HepG2 (cell line): ENCODE measurements around the gene B4GALT5. TPM values are rescaled to one million over a fixed set of nuclear protein-coding genes. Genes with fewer than 3 reads are reported as not detected.

ENCODE experiments used
- ATAC-seq: fragments of 200-7000 bp; cut with Tn5 transposase; 3 replicates; pipeline ENCODE4 v1.9.1; 2020; ENCODE audit warnings: mild to moderate bottlenecking, moderate library complexity
- BruUV-seq: library from RNA; stranded (reverse); fragments of 400-500 nt; replicated peaks from 2 replicates; lab custom pipeline; 2021; lab: Mats Ljungman, UMichigan
- CTCF ChIA-PET: fragments of 300-600 bp; formaldehyde crosslinking; extraction: SDS; loops from one replicate; lab custom pipeline; 2021; ENCODE audit warnings: low total read pairs, inconsistent platforms, low intra/inter-chr PET ratio; lab: Yijun Ruan, JAX
- POLR2A ChIA-PET: fragments of 350-600 bp; sonication (Branson Sonifier 250); formaldehyde crosslinking; loops from one replicate; lab custom pipeline; 2020; ENCODE audit warnings: antibody characterized with exemption, inconsistent platforms; lab: Yijun Ruan, JAX
- DNase-seq: peaks from one replicate; pipeline ENCODE4 v3.0.0-alpha.2; 2015; ENCODE audit warnings: low spot score
- FAIRE-seq: peaks from 3 replicates; lab custom pipeline; 2011; peaks lifted over from hg19 to GRCh38; lab: Jason Lieb, UNC
- H2AFZ ChIP-seq: one replicate; pipeline ENCODE4 v1.6.1; 2011; ENCODE audit warnings: low read length, inconsistent platforms
- H3K27ac ChIP-seq: fragments of 300-600 bp; 3 replicates; pipeline ENCODE4 v1.8.0; 2011; ENCODE audit warnings: mixed run types, mild to moderate bottlenecking, mixed read lengths, low read length, inconsistent platforms; ENCODE audit not compliant: insufficient read depth; ENCODE audit errors: extremely low read length
- H3K27me3 ChIP-seq, 2 experiments: fragments of 200-600 bp in 1 of 2; 2 replicates in 1 of 2; 3 replicates in 1 of 2; pipeline versions ENCODE4 v1.6.0 to v1.8.0; 2011; ENCODE audit warnings: low read length in 2 of 2, mild to moderate bottlenecking in 2 of 2, moderate library complexity in 2 of 2, inconsistent platforms in 1 of 2; ENCODE audit not compliant: insufficient read depth in 2 of 2, control insufficient read depth in 1 of 2
- H3K36me3 ChIP-seq, 2 experiments: fragments of 200-600 bp in 1 of 2; replicated peaks in 1 of 2; 2 replicates in 1 of 2; 3 replicates in 1 of 2; pipeline versions ENCODE4 v1.5.1 to v1.8.0; 2011; ENCODE audit warnings: low read length in 2 of 2, inconsistent platforms in 1 of 2; ENCODE audit not compliant: insufficient read depth in 2 of 2, control insufficient read depth in 1 of 2
- H3K4me1 ChIP-seq: 2 replicates; pipeline ENCODE4 v1.5.1; 2012; ENCODE audit warnings: low read length, inconsistent platforms; ENCODE audit not compliant: insufficient read depth
- H3K4me2 ChIP-seq: 2 replicates; pipeline ENCODE4 v1.6.0; 2011; ENCODE audit warnings: low read depth, low read length, inconsistent platforms
- H3K4me3 ChIP-seq, 3 experiments: fragments of 200-600 bp in 1 of 3; sonication (generic), shearing (Covaris generic) in 1 of 3; replicated peaks in 1 of 3; 2 replicates each; pipeline ENCODE4 v1.5.1; 2011 to 2016; ENCODE audit warnings: low read length in 3 of 3, inconsistent platforms in 2 of 3, low read depth in 2 of 3, mild to moderate bottlenecking in 2 of 3, control low read depth in 1 of 3, mixed read lengths in 1 of 3; ENCODE audit not compliant: insufficient read depth in 1 of 3
- H3K79me2 ChIP-seq: one replicate; pipeline ENCODE4 v1.6.1; 2011; ENCODE audit warnings: low read length, inconsistent platforms; ENCODE audit not compliant: insufficient read depth
- H3K9ac ChIP-seq: 2 replicates; pipeline ENCODE4 v1.6.0; 2011; ENCODE audit warnings: mild to moderate bottlenecking, low read depth, low read length, inconsistent platforms; ENCODE audit not compliant: insufficient read depth
- H3K9me3 ChIP-seq: 2 replicates; pipeline ENCODE4 v1.5.1; 2012; ENCODE audit warnings: mild to moderate bottlenecking, low read length
- H4K20me1 ChIP-seq: 2 replicates; pipeline ENCODE4 v1.6.0; 2011; ENCODE audit warnings: inconsistent platforms, mild to moderate bottlenecking, low read length, moderate library complexity; ENCODE audit not compliant: insufficient read depth
- AGO2 ChIP-seq: fragments of 200-400 bp; formaldehyde crosslinking; optimal IDR thresholded peaks from 2 replicates; pipeline ENCODE3; 2017; ENCODE audit warnings: mild to moderate bottlenecking, low read depth, low read length, moderate library complexity
- ELF1 ChIP-seq: sonication (generic); formaldehyde crosslinking; IDR thresholded peaks from 2 replicates; pipeline ENCODE4 v1.4.0; 2020; ENCODE audit warnings: missing genetic modification reagents
- ERF ChIP-seq: IDR thresholded peaks from 2 replicates; pipeline ENCODE4 v1.6.1; 2018; ENCODE audit warnings: missing biosample characterization, missing genetic modification reagents
- PCBP1 ChIP-seq: fragments of 200-400 bp; formaldehyde crosslinking; IDR thresholded peaks from 2 replicates; pipeline ENCODE4 v1.6.1; 2017; ENCODE audit warnings: mild to moderate bottlenecking, low read depth, low read length, borderline replicate concordance
- RFXAP ChIP-seq: sonication (generic); formaldehyde crosslinking; IDR thresholded peaks from 2 replicates; pipeline ENCODE4 v1.4.0; 2020; ENCODE audit warnings: missing genetic modification reagents, borderline replicate concordance
- SP1 ChIP-seq, 2 experiments: fragments of 450-650 bp in 1 of 2; sonication (generic) in 1 of 2; formaldehyde crosslinking in 1 of 2; IDR thresholded peaks; 2 replicates each; pipeline versions ENCODE4 v1.4.0 to v1.6.1; 2016 to 2020; ENCODE audit warnings: missing genetic modification reagents in 1 of 2
- THAP8 ChIP-seq: sonication (generic); formaldehyde crosslinking; IDR thresholded peaks from 2 replicates; pipeline ENCODE4 v1.5.1; 2020; ENCODE audit warnings: missing genetic modification reagents, mild to moderate bottlenecking, borderline replicate concordance
- THAP9 ChIP-seq: sonication (generic); formaldehyde crosslinking; IDR thresholded peaks from 2 replicates; pipeline ENCODE4; 2020; ENCODE audit warnings: missing genetic modification reagents, mild to moderate bottlenecking, borderline replicate concordance
- ZBTB21 ChIP-seq: sonication (generic); formaldehyde crosslinking; IDR thresholded peaks from 2 replicates; pipeline ENCODE4 v1.4.0; 2020; ENCODE audit warnings: missing genetic modification reagents
- ZBTB38 ChIP-seq: sonication (generic); formaldehyde crosslinking; IDR thresholded peaks from 2 replicates; pipeline ENCODE4 v1.5.1; 2020; ENCODE audit warnings: mild to moderate bottlenecking, missing genetic modification reagents
- ZHX1 ChIP-seq: sonication (generic); formaldehyde crosslinking; IDR thresholded peaks from 2 replicates; pipeline ENCODE4 v1.8.1; 2022; ENCODE audit warnings: low read depth, mild to moderate bottlenecking, missing genetic modification reagents
- ZNF770 ChIP-seq: sonication (generic); formaldehyde crosslinking; IDR thresholded peaks from 2 replicates; pipeline ENCODE4 v1.5.0; 2020; ENCODE audit warnings: mild to moderate bottlenecking, missing genetic modification reagents
- ZSCAN22 ChIP-seq: sonication (generic); formaldehyde crosslinking; IDR thresholded peaks from 2 replicates; pipeline ENCODE4 v1.4.0; 2020; ENCODE audit warnings: mild to moderate bottlenecking, missing genetic modification reagents
- WGBS: methylation state at CpG from one replicate; pipeline ENCODE4 v1.1.6; 2017; ENCODE audit warnings: low lambda C conversion rate; 5-methylcytosine and 5-hydroxymethylcytosine counted together
- in situ Hi-C: cut with HindIII; loops from 2 replicates; pipeline ENCODE4 v1.10.0; 2017; ENCODE audit warnings: low pct_unique_long_range_greater_than_20kb; ENCODE audit not compliant: extremely low pct_ligation_motif_present
- intact Hi-C: fragments of 100-400 bp; cut with micrococcal nuclease; formaldehyde crosslinking; loops from one replicate; pipeline ENCODE4 v1.10.0; 2022; ENCODE audit not compliant: unreplicated experiment
- polyA plus RNA-seq, 8 experiments: library from polyadenylated mRNA; depleted of rRNA in 3 of 8; stranded (reverse) in 7 of 8; unstranded in 1 of 8; fragments of >200 nt; fragmentation: Illumina TruSeq in 4 of 8; extraction: Trizol in 4 of 8; gene quantifications; 2 replicates each; pipeline versions ENCODE4 v1.2.1 to v1.2.3, GENCODE V29; 2011 to 2016; ENCODE audit warnings: low read depth in 4 of 8, missing spikeins in 1 of 8, mixed read lengths in 1 of 8; ENCODE audit not compliant: insufficient read depth in 1 of 8
- total RNA-seq, 5 experiments: library from RNA; depleted of rRNA; stranded (reverse); fragments of >200 nt; fragmentation: Illumina TruSeq; extraction: Trizol; gene quantifications; 2 replicates each; pipeline ENCODE4 v1.2.3, GENCODE V29; 2016; ENCODE audit warnings: low read depth in 1 of 5
- TF ChIP-seq, protein P1 (sequence below): sonication (generic); formaldehyde crosslinking; IDR thresholded peaks from 2 replicates; pipeline ENCODE4 v1.5.0; 2020; ENCODE audit warnings: mild to moderate bottlenecking, missing genetic modification reagents

The B4GALT5 gene
- total and polyA plus RNA-seq, 2 of the 13 experiments (the other 11 are each of a cell fraction or from before 2014, with no cell fraction given): 27.3 to 30.9 TPM

DNA sequence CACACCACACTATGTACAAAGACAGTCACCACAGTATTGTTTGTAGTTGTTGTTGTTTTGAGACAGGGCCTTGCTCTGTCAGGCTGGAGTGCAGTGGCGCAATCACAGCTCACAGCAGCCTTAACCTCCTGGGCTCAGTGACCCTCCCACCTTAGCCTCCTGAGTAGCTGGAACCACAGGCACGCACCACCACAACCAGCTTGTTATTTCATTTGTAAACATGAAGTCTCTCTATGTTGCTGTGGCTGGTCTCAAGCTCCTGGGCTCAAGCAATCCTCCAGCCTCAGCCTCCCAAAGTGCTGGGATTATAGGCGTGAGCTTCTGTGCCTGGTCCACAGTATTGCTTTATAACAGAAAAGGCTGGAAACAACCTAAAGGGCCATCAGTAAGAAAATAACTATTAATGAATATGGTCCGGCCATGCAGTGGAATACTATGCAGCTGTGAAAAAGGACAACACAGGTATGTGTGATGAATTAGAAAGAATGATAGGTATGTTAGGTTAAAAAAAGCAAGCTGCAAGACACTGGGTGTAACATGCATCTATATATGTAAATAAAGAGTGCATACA is 115.8 kb downstream of the B4GALT5 start:
- intact Hi-C loops: no loop called here
- no peak overlapping the region for H3K27ac ChIP-seq
- H3K9ac ChIP-seq: no peak overlapping the region
- ChIA-PET CTCF (no interaction called here), POLR2A (interaction anchor here (5.9 kb wide), 1 partner anchor 14 kb away, joined by 59 read pairs; no protein-coding TSS in a partner anchor)
- no peaks in the 10 kb centered on the region for H3K36me3 ChIP-seq
- H2AFZ ChIP-seq: no peak overlapping the region
- no TSS peak for BruUV-seq
- H3K4me3 ChIP-seq: no peak overlapping the region
- in situ Hi-C loops: no loop called here
- H3K9me3 ChIP-seq: no peaks in the 10 kb centered on the region
- DNase-seq (no peak), FAIRE-seq (no peak), ATAC-seq (no peak)
- H4K20me1 ChIP-seq: no peaks in the 10 kb centered on the region
- no peak overlapping the region for H3K4me2 ChIP-seq
- H3K4me1 ChIP-seq: peaks cover 87% of the 10 kb centered on the region
- H3K79me2 ChIP-seq: no peaks in the 10 kb centered on the region
- H3K27me3 ChIP-seq: no peaks in the 10 kb centered on the region; a peak in 1 of 5 replicates
- WGBS: 78% methylated on average over 4 of the region's 4 CpGs
- no peak for TF ChIP-seq ZBTB21 (CRISPR knock-in tag)
- no peak for TF ChIP-seq ZBTB38 (CRISPR knock-in tag)
- TF ChIP-seq PCBP1: no peak
- no peak for TF ChIP-seq ERF (CRISPR knock-in tag)
- TF ChIP-seq ZSCAN22 (CRISPR knock-in tag): no peak
- TF ChIP-seq AGO2: no peak
- TF ChIP-seq, protein P1, sequence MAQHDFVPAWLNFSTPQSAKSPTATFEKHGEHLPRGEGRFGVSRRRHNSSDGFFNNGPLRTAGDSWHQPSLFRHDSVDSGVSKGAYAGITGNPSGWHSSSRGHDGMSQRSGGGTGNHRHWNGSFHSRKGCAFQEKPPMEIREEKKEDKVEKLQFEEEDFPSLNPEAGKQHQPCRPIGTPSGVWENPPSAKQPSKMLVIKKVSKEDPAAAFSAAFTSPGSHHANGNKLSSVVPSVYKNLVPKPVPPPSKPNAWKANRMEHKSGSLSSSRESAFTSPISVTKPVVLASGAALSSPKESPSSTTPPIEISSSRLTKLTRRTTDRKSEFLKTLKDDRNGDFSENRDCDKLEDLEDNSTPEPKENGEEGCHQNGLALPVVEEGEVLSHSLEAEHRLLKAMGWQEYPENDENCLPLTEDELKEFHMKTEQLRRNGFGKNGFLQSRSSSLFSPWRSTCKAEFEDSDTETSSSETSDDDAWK (CRISPR knock-in tag): no peak
- TF ChIP-seq ZHX1 (CRISPR knock-in tag): no peak
- TF ChIP-seq THAP8: no peak
- TF ChIP-seq SP1 (IDR thresholded peaks at IDR 0.05): no peak
- TF ChIP-seq SP1 (CRISPR knock-in tag; IDR thresholded peaks at IDR 0.05): no peak
- no peak; the same call in 1 of the 2 replicates for TF ChIP-seq THAP9 (CRISPR knock-in tag)
- TF ChIP-seq ZNF770 (CRISPR knock-in tag): peak; percentile 88
- TF ChIP-seq RFXAP (CRISPR knock-in tag): no peak
- no peak for TF ChIP-seq ELF1 (CRISPR knock-in tag)
